BJ (cell line): Measurements from ENCODE around the gene SLC25A3. TPM values are rescaled to one million over a fixed set of nuclear protein-coding genes. Genes with fewer than 3 reads are reported as not detected.
"Not testable (repeated sequence)": the region's sequence is repeated elsewhere in the genome, so short reads cannot be mapped to it uniquely, and the experiment has no call there.

ENCODE experiments used
- CTCF ChIA-PET: fragments of 350-600 bp; formaldehyde crosslinking; extraction: SDS; loops from one replicate; lab custom pipeline; 2021; ENCODE audit warnings: antibody characterized with exemption, inconsistent platforms; lab: Yijun Ruan, JAX
- POLR2A ChIA-PET: fragments of 300-600 bp; sonication (Branson Sonifier 250); formaldehyde crosslinking; extraction: SDS; loops from one replicate; lab custom pipeline; 2021; ENCODE audit warnings: antibody characterized with exemption; lab: Charles Lee
- DNase-seq: peaks from one replicate; pipeline ENCODE4 v3.0.0-alpha.2; 2011; ENCODE audit warnings: low read depth
- H3K27me3 ChIP-seq: 2 replicates; pipeline ENCODE4 v1.6.0; 2011; ENCODE audit warnings: low read length; ENCODE audit not compliant: control insufficient read depth, insufficient read depth
- H3K36me3 ChIP-seq: 2 replicates; pipeline ENCODE4 v1.5.1; 2011; ENCODE audit warnings: low read length; ENCODE audit not compliant: control insufficient read depth, insufficient read depth
- H3K4me3 ChIP-seq: 2 replicates; pipeline ENCODE4 v1.5.1; 2011; ENCODE audit warnings: low read depth, mild to moderate bottlenecking, control low read depth, low read length
- polyA plus RNA-seq: library from polyadenylated mRNA; depleted of rRNA; stranded (reverse); fragments of >200 nt; gene quantifications from 2 replicates; pipeline ENCODE4 v1.2.3, GENCODE V29; 2011
- TF ChIP-seq, protein P1 (sequence below): IDR thresholded peaks from 2 replicates; pipeline ENCODE4 v1.5.1; 2011; ENCODE audit warnings: low read depth, mild to moderate bottlenecking, control low read depth, inconsistent platforms, low read length, moderate library complexity; ENCODE audit not compliant: insufficient read depth

The SLC25A3 gene
- polyA plus RNA-seq, 1 experiment = 909 TPM

DNA sequence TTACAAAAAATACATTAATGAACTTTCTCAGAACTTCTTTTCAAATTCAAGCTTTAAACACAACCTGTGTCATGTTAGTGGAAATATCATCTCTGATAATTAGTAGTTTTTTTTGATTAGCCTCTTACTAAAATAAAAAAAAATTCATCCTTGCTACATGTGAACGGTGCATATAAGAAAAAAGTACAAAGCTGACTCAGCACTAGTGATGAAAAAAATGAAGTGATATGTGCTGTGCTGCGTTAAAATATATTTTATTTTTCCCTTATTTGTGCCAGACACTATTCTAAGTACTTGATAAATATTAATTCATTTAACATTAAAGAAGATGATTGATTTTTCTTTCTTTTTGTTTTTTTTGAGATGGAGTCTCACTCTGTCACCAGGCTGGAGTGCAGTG, 43.6 kb downstream of the SLC25A3 start:
- CTCF ChIA-PET = interaction anchor here (1.3 kb wide), 1 partner anchor 70 kb away, joined by 3 read pairs; no protein-coding TSS in a partner anchor
- Histone ChIP-seq H3K36me3 (peaks cover 2% of the 10 kb centered on the region; the same call in 1 of the 2 replicates), H3K4me3 (no peak overlapping the region), H3K27me3 (no peaks in the 10 kb centered on the region)
- no peak for DNase-seq
- POLR2A ChIA-PET = interaction anchor here (0.6 kb wide), 1 partner anchor 43 kb away, joined by 3 read pairs; no protein-coding TSS in a partner anchor
- TF ChIP-seq, protein P1, sequence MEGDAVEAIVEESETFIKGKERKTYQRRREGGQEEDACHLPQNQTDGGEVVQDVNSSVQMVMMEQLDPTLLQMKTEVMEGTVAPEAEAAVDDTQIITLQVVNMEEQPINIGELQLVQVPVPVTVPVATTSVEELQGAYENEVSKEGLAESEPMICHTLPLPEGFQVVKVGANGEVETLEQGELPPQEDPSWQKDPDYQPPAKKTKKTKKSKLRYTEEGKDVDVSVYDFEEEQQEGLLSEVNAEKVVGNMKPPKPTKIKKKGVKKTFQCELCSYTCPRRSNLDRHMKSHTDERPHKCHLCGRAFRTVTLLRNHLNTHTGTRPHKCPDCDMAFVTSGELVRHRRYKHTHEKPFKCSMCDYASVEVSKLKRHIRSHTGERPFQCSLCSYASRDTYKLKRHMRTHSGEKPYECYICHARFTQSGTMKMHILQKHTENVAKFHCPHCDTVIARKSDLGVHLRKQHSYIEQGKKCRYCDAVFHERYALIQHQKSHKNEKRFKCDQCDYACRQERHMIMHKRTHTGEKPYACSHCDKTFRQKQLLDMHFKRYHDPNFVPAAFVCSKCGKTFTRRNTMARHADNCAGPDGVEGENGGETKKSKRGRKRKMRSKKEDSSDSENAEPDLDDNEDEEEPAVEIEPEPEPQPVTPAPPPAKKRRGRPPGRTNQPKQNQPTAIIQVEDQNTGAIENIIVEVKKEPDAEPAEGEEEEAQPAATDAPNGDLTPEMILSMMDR = no peak

DNA sequence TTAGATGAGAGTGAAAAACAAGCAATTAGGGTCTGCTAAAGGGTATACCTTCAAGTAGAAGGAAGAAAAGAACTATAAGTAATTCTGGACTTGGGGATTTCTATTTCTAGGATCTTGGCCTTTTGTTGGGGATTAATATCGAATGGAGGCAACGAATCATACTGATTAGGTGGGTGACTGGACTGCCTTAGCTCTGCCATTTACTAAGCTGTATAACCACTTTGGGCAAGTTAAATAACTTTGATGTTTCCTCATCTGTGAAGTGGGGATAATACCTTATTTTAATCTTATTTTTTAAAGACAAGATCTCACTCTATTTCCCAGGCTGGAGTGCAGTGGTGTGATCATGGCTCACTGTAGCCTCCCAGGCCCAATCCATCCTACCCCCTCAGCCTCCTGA, 44.5 kb downstream of the SLC25A3 start:
- ChIA-PET CTCF (interaction anchor here (1.3 kb wide), 1 partner anchor 71 kb away, joined by 3 read pairs; no protein-coding TSS in a partner anchor), POLR2A (no interaction called here)
- no peak for DNase-seq

DNA sequence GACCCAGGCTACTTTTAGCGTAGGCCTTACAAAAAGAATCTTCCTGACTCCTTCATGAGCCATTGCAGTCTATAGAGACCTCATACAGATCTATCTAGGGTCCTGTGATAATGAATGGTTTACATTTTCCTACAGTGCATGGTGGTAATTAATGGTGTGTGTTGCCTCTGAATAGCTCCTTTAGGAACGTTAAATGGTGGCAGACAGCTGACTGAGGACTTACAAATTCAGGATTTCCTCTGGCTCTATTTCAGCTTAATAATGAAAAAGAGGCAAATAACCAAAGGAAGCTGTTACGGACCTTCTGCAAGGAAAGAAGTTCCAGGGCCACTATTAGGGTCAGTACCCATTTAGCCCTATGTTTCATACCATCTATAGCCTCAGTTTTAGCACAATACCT, 46.0 kb downstream of the SLC25A3 start:
- no peak for DNase-seq
- no peak overlapping the region for H3K4me3 ChIP-seq
- TF ChIP-seq, protein P1 = no peak
- H3K36me3 ChIP-seq = no peaks in the 10 kb centered on the region
- CTCF ChIA-PET = interaction anchor here (0.8 to 1.3 kb wide), 4 partner anchors 10 to 202 kb away, joined by 3 to 4 read pairs (median 4); no protein-coding TSS in a partner anchor
- POLR2A ChIA-PET = no interaction called here
- H3K27me3 ChIP-seq = no peaks in the 10 kb centered on the region

More for the DNA sequence above, 44.5 kb downstream of the SLC25A3 start:
- H3K27me3 ChIP-seq = no peaks in the 10 kb centered on the region
- no peaks in the 10 kb centered on the region for H3K36me3 ChIP-seq
- TF ChIP-seq, protein P1 = no peak
- no peak overlapping the region for H3K4me3 ChIP-seq

DNA sequence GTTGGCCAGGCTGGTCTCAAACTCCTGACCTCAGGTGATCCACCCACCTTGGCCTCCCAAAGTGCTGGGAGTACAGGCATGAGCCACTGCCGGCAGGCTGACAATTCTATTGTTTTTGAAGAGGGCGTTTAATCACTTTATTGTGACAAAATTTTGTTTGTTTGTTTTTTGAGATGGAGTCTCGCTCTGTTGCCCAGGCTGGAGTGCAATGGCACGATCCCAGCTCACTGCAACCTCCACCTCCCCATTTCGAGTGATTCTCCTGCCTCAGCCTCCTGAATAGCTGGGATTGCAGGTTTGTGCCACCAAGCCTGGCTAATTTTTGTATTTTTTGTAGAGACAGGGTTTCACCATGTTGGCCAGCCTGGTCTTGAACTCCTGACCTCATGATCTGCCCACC, 49.3 kb downstream of the SLC25A3 start:
- CTCF ChIA-PET, DNase-seq, H3K36me3 ChIP-seq, POLR2A ChIA-PET, H3K27me3 ChIP-seq: not testable (repeated sequence)
- peak overlapping the region; percentile 3; the same call in 1 of the 2 replicates for H3K4me3 ChIP-seq

DNA sequence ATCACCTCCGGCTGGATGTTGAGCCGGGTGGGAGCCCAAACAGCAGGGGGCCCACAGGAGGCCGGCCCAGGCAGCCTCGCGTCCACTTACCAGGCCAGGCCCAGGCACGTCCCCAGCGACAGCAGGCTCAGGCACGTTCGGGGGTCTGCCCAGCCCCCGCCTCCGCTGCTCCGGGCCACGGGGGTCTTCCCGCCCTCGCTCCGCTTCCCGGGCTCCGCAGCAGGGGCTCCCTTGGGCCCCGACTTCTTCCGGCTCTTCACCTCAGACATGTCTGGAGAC, 50.9 kb downstream of the SLC25A3 start:
- no peaks in the 10 kb centered on the region; the same call in 1 of the 2 replicates for H3K36me3 ChIP-seq
- H3K4me3 ChIP-seq = peak overlapping the region; percentile 99
- POLR2A ChIA-PET = interaction anchor here (0.6 to 1.2 kb wide), 5 partner anchors 9 to 101 kb away, joined by 3 to 16 read pairs (median 4); no protein-coding TSS in a partner anchor
- CTCF ChIA-PET = interaction anchor here (0.9 to 1.5 kb wide), 3 partner anchors 10 to 78 kb away, joined by 3 to 4 read pairs (median 3); partner anchors contain the start of gene SLC25A3
- no peak for DNase-seq
- H3K27me3 ChIP-seq = no peaks in the 10 kb centered on the region
- TF ChIP-seq, protein P1 = no peak
